CD4-positive, alpha-beta T cell (primary cell): ENCODE results near the gene KCNMA1. TPM values are rescaled to one million over a fixed set of nuclear protein-coding genes. Genes with fewer than 3 reads are reported as not detected.

Source experiments
- ATAC-seq: fragments of 200-7000 bp; cut with Tn5 transposase; one replicate; pipeline ENCODE4 v1.10.0; 2022; ENCODE audit warnings: mild to moderate bottlenecking; ENCODE audit not compliant: poor library complexity
- CTCF ChIA-PET: fragments of 350-600 bp; sonication (Branson Sonifier 250); formaldehyde crosslinking; loops from one replicate; lab custom pipeline; 2021; ENCODE audit warnings: antibody characterized with exemption, inconsistent platforms; lab: Charles Lee
- POLR2A ChIA-PET: fragments of 350-600 bp; sonication (Branson Sonifier 250); formaldehyde crosslinking; loops from one replicate; lab custom pipeline; 2021; ENCODE audit warnings: antibody characterized with exemption, inconsistent platforms; lab: Charles Lee
- DNase-seq, 14 experiments: peaks; one replicate each; pipeline ENCODE4 v3.0.0-alpha.2; 2013 to 2020; ENCODE audit warnings: mixed read lengths in 2 of 14
- H3K27ac ChIP-seq, 2 donors: one replicate each; pipeline versions ENCODE4 v1.5.1 to v1.7.0; 2013; ENCODE audit warnings: low read length in 2 of 2, low read depth in 1 of 2, mild to moderate bottlenecking in 1 of 2
- H3K27me3 ChIP-seq, 2 experiments: 1 replicate in 1 of 2; 2 replicates in 1 of 2; pipeline versions ENCODE4 v1.6.1 to v1.7.0; 2013; ENCODE audit warnings: low read length in 2 of 2, control low read depth in 1 of 2, mild to moderate bottlenecking in 1 of 2, moderate library complexity in 1 of 2; ENCODE audit not compliant: insufficient read depth in 2 of 2, control insufficient read depth in 1 of 2
- H3K36me3 ChIP-seq: one replicate; pipeline ENCODE4 v1.6.1; 2013; ENCODE audit warnings: low read length, control low read depth; ENCODE audit not compliant: insufficient read depth
- H3K4me1 ChIP-seq: one replicate; pipeline ENCODE4 v1.6.1; 2013; ENCODE audit warnings: low read length, control low read depth; ENCODE audit not compliant: insufficient read depth
- H3K4me3 ChIP-seq: one replicate; pipeline ENCODE4 v1.5.1; 2013; ENCODE audit warnings: mild to moderate bottlenecking, low read length, moderate library complexity
- H3K9me3 ChIP-seq, 2 experiments: 1 replicate in 1 of 2; 2 replicates in 1 of 2; pipeline versions ENCODE4 v1.6.1 to v1.7.0; 2013; ENCODE audit warnings: low read length in 2 of 2, mild to moderate bottlenecking in 2 of 2, control low read depth in 1 of 2, moderate library complexity in 1 of 2; ENCODE audit not compliant: control insufficient read depth in 1 of 2, insufficient read depth in 1 of 2
- H3K27ac Mint-ChIP-seq: one replicate; pipeline ENCODE4 v1.8.0; 2020; ENCODE audit warnings: mixed read lengths
- H3K27me3 Mint-ChIP-seq: one replicate; pipeline ENCODE4 v1.8.0; 2021; ENCODE audit warnings: mixed read lengths
- H3K36me3 Mint-ChIP-seq: one replicate; pipeline ENCODE4 v1.8.0; 2021; ENCODE audit warnings: low read depth, mixed read lengths
- H3K4me1 Mint-ChIP-seq: one replicate; pipeline ENCODE4 v1.8.0; 2021; ENCODE audit warnings: low read depth, mixed read lengths
- H3K4me3 Mint-ChIP-seq: one replicate; pipeline ENCODE4 v1.8.0; 2020; ENCODE audit warnings: mild to moderate bottlenecking, mixed read lengths
- H3K9me3 Mint-ChIP-seq: one replicate; pipeline ENCODE4 v1.8.0; 2020; ENCODE audit warnings: mixed read lengths
- intact Hi-C, 2 experiments: fragments of 100-400 bp; cut with DNase I in 1 of 2; cut with micrococcal nuclease in 1 of 2; formaldehyde crosslinking; loops; one replicate each; pipeline versions ENCODE4 v1.15.1 to v1.9.0; 2023 to 2025; cut with DNase I, micrococcal nuclease
- total RNA-seq, 174 experiments: library from RNA in 2 of 174; stranded (reverse) in 2 of 174; gene quantifications; one replicate each; pipeline ENCODE4 v1.2.3 and lab custom pipeline; 2021 to 2026
- TF ChIP-seq, protein P1 (sequence below): fragments of 200-600 bp; IDR thresholded peaks from one replicate; pipeline ENCODE4 v1.8.0; 2022; ENCODE audit warnings: antibody characterized with exemption, mild to moderate bottlenecking

Gene KCNMA1
- total RNA-seq, 2 experiments from 2014 or later = not detected

DNA sequence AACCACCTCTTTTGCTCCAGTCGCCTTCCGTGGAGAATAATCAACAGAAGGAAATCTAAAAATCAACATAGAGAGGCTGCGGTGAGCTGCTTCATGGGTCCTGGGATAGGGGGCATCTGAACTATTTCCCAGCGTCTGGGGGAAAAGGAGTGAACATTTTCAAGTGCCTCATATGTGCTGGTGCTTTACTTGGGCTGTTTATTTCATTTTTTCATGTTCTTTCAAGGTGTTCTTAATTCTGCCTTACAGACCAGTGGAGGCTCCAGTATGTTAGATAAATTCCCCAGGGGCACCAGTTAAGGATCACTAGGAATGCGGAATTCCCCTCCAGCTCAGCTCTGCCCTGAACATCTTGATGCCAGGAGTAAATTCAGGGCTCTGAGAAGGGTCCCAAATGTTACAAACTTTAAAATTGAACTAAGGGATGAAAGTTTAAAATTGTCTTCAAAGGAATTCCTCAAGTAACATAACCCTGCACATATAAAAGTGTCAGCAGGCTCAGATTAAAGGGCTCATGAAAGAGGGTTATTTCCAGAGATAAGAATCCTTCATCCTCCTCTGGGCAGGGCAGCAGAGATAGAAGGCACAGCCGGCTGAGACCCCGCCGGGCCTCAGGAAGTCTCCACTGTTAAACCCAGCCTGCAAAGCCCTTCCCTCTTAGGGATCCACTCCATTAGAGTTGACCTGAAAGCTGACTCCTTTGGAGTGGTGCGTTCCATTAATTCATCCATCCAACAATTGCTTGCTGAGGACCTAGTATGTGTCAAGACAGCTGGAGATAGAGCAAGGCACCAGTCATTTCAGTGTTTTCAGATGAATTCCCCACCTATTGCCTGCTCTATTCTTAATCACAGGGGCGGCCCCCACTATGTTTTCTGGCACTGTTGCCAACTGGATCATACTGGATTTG is 345.8 kb downstream of the KCNMA1 start:
- TF ChIP-seq, protein P1, sequence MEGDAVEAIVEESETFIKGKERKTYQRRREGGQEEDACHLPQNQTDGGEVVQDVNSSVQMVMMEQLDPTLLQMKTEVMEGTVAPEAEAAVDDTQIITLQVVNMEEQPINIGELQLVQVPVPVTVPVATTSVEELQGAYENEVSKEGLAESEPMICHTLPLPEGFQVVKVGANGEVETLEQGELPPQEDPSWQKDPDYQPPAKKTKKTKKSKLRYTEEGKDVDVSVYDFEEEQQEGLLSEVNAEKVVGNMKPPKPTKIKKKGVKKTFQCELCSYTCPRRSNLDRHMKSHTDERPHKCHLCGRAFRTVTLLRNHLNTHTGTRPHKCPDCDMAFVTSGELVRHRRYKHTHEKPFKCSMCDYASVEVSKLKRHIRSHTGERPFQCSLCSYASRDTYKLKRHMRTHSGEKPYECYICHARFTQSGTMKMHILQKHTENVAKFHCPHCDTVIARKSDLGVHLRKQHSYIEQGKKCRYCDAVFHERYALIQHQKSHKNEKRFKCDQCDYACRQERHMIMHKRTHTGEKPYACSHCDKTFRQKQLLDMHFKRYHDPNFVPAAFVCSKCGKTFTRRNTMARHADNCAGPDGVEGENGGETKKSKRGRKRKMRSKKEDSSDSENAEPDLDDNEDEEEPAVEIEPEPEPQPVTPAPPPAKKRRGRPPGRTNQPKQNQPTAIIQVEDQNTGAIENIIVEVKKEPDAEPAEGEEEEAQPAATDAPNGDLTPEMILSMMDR = no peak
- Histone ChIP-seq H3K27me3 (no peaks in the 10 kb centered on the region), H3K36me3 (no peaks in the 10 kb centered on the region), H3K4me1 (no peaks in the 10 kb centered on the region), H3K9me3 (peaks cover 0 to 3% of the 10 kb centered on the region in 2 experiments), H3K4me3 (no peak overlapping the region), H3K27ac (no peak overlapping the region)
- Mint-ChIP-seq H3K27me3 (no peaks in the 10 kb centered on the region), H3K9me3 (no peaks in the 10 kb centered on the region), H3K4me3 (no peak overlapping the region), H3K27ac (no peak overlapping the region), H3K36me3 (no peaks in the 10 kb centered on the region), H3K4me1 (no peaks in the 10 kb centered on the region)
- intact Hi-C loops = no loop called here
- ChIA-PET CTCF (no interaction called here), POLR2A (no interaction called here)
- DNase-seq = no peak
- no peak for ATAC-seq

DNA sequence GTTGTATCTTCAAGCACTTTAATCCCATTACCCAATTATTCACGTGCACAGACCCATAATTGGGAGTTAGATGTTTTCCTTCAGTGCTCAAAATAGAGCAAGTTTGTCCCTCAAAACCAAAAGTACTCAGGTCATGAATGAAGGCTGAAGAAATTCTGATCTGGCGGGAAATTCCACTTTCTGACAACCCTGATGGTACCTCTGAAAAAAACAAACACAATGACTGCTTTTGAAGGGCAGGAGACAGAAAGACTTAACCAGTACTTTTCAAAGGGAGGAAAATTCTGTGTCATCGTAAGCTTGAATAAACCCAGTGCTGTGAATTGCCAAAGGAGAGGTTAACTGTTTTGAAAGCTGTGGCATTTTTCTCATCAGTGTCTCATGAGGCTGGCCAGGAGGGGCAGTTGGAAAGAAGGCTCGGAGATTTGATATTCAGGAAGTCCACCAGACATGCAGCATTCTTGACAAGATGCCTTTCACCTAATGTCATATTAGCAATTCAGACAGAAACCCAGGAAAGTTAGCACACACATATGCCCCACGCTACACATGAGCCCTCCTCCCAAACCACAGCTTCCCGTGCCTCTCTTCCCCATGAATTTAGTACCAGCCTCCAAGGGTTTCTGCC is 347.0 kb downstream of the KCNMA1 start:
- ATAC-seq (no peak), DNase-seq (no peak)
- Histone ChIP-seq H3K4me1 (no peaks in the 10 kb centered on the region), H3K9me3 (peaks cover 0 to 3% of the 10 kb centered on the region in 2 experiments), H3K4me3 (no peak overlapping the region), H3K36me3 (no peaks in the 10 kb centered on the region), H3K27ac (no peak overlapping the region), H3K27me3 (no peaks in the 10 kb centered on the region)
- no peaks in the 10 kb centered on the region for H3K9me3 Mint-ChIP-seq
- TF ChIP-seq, protein P1 = no peak
- intact Hi-C loops = no loop called here
- no peaks in the 10 kb centered on the region for H3K4me1 Mint-ChIP-seq
- no peaks in the 10 kb centered on the region for H3K36me3 Mint-ChIP-seq
- H3K27me3 Mint-ChIP-seq = no peaks in the 10 kb centered on the region
- H3K4me3 Mint-ChIP-seq = no peak overlapping the region
- no peak overlapping the region for H3K27ac Mint-ChIP-seq
- POLR2A ChIA-PET = no interaction called here
- CTCF ChIA-PET = no interaction called here

DNA sequence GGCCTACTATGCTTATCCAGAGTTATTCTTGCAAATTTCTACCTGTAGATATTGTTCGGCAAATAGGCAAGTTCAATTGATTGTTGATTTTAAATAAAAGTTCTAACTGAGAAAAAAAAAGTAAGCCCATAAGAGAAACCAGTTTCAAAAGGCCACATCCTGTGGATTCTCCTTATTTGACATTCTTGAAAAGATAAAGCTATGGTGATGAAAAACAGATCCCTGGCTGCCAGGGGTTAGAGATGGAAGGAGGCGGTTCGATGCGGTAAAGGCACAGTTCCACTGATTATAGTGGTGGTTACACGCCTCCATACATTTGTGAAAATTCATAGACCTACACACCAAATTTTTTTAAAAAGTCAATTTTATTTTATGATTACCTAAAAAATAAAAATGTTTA is 347.8 kb downstream of the KCNMA1 start:
- Mint-ChIP-seq H3K27ac (no peak overlapping the region), H3K9me3 (no peaks in the 10 kb centered on the region), H3K36me3 (no peaks in the 10 kb centered on the region), H3K4me3 (no peak overlapping the region), H3K27me3 (no peaks in the 10 kb centered on the region), H3K4me1 (no peaks in the 10 kb centered on the region)
- no peak for DNase-seq
- TF ChIP-seq, protein P1 = no peak
- no peaks in the 10 kb centered on the region for H3K27me3 ChIP-seq
- H3K27ac ChIP-seq = no peak overlapping the region
- ChIA-PET POLR2A (no interaction called here), CTCF (no interaction called here)
- intact Hi-C loops = no loop called here
- H3K36me3 ChIP-seq = no peaks in the 10 kb centered on the region
- no peaks in the 10 kb centered on the region for H3K4me1 ChIP-seq
- H3K9me3 ChIP-seq = no peaks in the 10 kb centered on the region
- ATAC-seq = no peak
- no peak overlapping the region for H3K4me3 ChIP-seq
